ES-I3 (cell line): ENCODE measurements around the gene FCF1.

Experiments used
- H3K36me3 ChIP-seq: 2 replicates; pipeline ENCODE4 v1.6.1; 2013; ENCODE audit warnings: mild to moderate bottlenecking, low read length, control low read depth, moderate library complexity; ENCODE audit not compliant: insufficient read depth
- H3K4me1 ChIP-seq: 2 replicates; pipeline ENCODE4 v1.6.1; 2013; ENCODE audit warnings: mild to moderate bottlenecking, control low read depth, low read length; ENCODE audit not compliant: insufficient read depth
- H3K9ac ChIP-seq: 2 replicates; pipeline ENCODE4 v1.6.1; 2013; ENCODE audit warnings: low read depth, mild to moderate bottlenecking, low read length, moderate library complexity
- H3K9me3 ChIP-seq: 2 replicates; pipeline ENCODE4 v1.6.1; 2013; ENCODE audit warnings: mild to moderate bottlenecking, low read length, moderate library complexity; ENCODE audit not compliant: control insufficient read depth, insufficient read depth

FCF1 gene

GRCh38 chr14:74763803-74764531 lies 51.0 kb downstream of the FCF1 start:
- no peaks in the 10 kb centered on the region for H3K9me3 ChIP-seq
- peaks cover 7% of the 10 kb centered on the region; the same call in 1 of the 2 replicates for H3K4me1 ChIP-seq
- no peaks in the 10 kb centered on the region for H3K36me3 ChIP-seq
- peak overlapping the region; percentile 77 for H3K9ac ChIP-seq

GRCh38 chr14:74765721-74766120 lies 52.8 kb downstream of the FCF1 start:
- peaks cover 7% of the 10 kb centered on the region; the same call in 1 of the 2 replicates for H3K4me1 ChIP-seq

GRCh38 chr14:74771399-74771798 lies 58.5 kb downstream of the FCF1 start:
- Histone ChIP-seq H3K9ac (no peak overlapping the region), H3K9me3 (no peaks in the 10 kb centered on the region), H3K4me1 (no peaks in the 10 kb centered on the region), H3K36me3 (no peaks in the 10 kb centered on the region; the same call in 1 of the 2 replicates)

More at GRCh38 chr14:74765721-74766120, 52.8 kb downstream of the FCF1 start:
- no peak overlapping the region; the same call in 1 of the 2 replicates for H3K9ac ChIP-seq
- no peaks in the 10 kb centered on the region for H3K36me3 ChIP-seq
- H3K9me3 ChIP-seq, result no peaks in the 10 kb centered on the region

- H3K9me3 ChIP-seq, result no peaks in the 10 kb centered on the region
- H3K36me3 ChIP-seq, result peaks cover 23% of the 10 kb centered on the region
- H3K4me1 ChIP-seq, result no peaks in the 10 kb centered on the region
- H3K9ac ChIP-seq, result no peak overlapping the region
These were observed 71.7 kb downstream of the FCF1 start for GRCh38 chr14:74784634-74785033.

- peaks cover 23% of the 10 kb centered on the region for H3K36me3 ChIP-seq
- no peaks in the 10 kb centered on the region for H3K9me3 ChIP-seq
- no peaks in the 10 kb centered on the region for H3K4me1 ChIP-seq
- no peak overlapping the region for H3K9ac ChIP-seq
These were observed 72.2 kb downstream of the FCF1 start for GRCh38 chr14:74785056-74785613.

GRCh38 chr14:74786796-74787315 lies 73.9 kb downstream of the FCF1 start:
- Histone ChIP-seq H3K9ac (no peak overlapping the region), H3K4me1 (peaks cover 11% of the 10 kb centered on the region), H3K9me3 (no peaks in the 10 kb centered on the region), H3K36me3 (peaks cover 10% of the 10 kb centered on the region)
